ENCODE measurements around the gene PTPRN2.
"Not testable (repeated sequence)": the region's sequence is repeated elsewhere in the genome, so short reads cannot be mapped to it uniquely, and the experiment has no call there.

Gene PTPRN2

DNA sequence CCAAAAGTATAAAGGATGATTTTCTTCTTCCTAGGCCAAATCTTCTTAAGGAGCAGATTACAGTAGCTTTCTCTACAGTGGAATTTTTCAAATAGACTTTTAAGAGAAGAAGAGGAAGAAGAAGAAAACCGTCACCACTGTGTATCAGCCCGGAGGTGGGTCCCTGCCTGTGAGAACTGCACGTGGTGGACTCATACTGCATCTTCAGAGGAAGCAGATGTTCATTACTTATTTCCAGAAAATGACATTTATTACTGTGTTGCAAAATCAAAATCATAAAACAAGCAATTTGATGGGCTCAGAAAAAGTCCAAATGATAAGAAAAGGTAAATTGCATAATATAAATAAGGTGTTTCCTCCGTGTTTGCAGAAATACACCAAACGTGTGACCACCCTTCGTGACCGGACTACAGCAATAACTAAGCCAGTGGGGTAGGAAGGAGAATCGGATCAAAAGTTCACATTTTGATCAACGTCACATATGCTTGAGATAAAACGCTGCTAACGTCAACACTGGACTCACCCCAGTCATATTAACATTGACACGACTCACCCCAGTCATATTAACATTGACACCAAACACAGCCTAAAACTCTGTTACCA lies 179.2 kb downstream of the PTPRN2 start:
- no peak overlapping the region for H3K4me3 ChIP-seq (ENCODE audit: low read depth, low read length)
- TF ChIP-seq CTCF (IDR thresholded peaks at IDR 0.05; ENCODE audit: low read depth, low read length, missing control alignments) = no peak
- DNase-seq (ENCODE audit: low read depth) = no peak

DNA sequence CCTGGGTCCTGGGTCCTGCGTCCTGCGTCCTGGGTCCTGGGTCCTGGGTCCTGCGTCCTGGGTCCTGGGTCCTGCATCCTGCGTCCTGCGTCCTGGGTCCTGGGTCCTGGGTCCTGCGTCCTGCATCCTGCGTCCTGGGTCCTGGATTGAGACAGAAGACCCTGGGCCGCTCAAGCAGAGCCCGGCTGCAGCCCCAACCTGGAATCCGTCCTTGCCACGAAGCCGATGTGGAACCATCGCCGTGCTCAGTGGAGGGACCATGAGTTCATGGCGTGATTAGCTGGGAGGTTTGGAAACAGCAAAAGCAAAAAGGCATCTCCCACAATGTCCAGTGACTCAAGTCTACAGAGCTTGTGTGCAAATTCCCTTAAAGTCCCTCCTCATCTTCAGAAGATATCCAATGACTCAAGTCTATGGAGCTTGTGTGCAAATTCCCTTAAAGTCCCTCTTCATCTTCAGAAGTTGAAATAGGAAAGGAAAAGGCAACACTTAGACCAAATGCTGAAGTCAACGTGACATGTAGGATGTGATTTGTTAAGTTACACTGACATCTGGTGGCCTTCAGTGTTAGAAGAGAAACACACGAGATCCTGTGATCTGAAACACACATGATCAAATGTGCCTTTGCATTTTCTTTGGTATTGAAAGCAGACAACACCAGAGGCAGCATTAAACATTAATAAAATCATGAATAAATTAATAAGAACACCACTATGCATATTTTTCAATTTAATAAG lies 179.9 kb downstream of the PTPRN2 start:
- no peak overlapping the region for H3K4me3 ChIP-seq (ENCODE audit: low read depth, low read length)
- TF ChIP-seq CTCF (IDR thresholded peaks at IDR 0.05; ENCODE audit: low read depth, low read length, missing control alignments) = peak; percentile 16
- no peak for DNase-seq (ENCODE audit: low read depth)

DNA sequence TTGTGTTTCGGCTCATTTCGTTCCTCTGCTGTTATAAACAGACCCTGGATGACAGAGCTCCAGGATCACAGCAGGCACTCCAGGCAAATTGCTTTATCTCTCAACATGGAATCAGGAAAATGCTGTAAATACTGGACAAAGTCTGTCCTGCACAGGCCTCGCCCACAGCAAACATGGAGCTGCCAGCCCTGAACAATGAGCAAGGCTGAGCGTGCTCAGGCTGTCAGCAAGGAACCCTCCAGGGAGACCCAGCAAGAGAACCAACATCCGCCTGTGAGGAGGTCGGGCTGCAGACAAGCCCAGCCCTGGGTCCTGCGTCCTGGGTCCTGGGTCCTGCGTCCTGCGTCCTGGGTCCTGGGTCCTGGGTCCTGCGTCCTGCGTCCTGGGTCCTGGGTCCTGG lies 180.8 kb downstream of the PTPRN2 start:
- no peak for DNase-seq (ENCODE audit: low read depth)

DNA sequence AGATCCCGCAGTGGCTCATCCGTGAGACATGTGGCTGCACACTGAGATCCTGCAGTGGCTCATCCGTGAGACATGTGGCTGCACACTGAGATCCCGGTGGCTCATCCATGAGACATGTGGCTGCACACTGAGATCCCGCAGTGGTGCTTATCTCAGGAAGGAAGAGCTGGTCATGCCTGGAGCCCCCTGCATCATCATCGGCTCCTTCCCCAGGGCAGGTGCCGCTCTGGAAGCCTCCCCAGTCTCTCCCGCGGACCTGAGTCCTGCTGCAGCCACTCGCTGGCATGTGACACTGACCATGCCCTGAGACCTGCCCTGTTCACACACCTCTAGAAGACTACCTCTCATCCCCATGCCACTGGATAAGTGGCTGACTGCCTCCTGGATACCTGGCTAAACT lies 181.3 kb downstream of the PTPRN2 start:
- TF ChIP-seq CTCF (IDR thresholded peaks at IDR 0.05; ENCODE audit: low read depth, low read length, missing control alignments) = no peak
- no peak for DNase-seq (ENCODE audit: low read depth)
- no peak overlapping the region for H3K4me3 ChIP-seq (ENCODE audit: low read depth, low read length)

More for the DNA sequence above, 180.8 kb downstream of the PTPRN2 start:
- TF ChIP-seq CTCF (IDR thresholded peaks at IDR 0.05; ENCODE audit: low read depth, low read length, missing control alignments) = no peak
- H3K4me3 ChIP-seq (ENCODE audit: low read depth, low read length) = no peak overlapping the region

- DNase-seq (ENCODE audit: low read depth) = not testable (repeated sequence)
Observed at GRCh38 chr7:158405771-158406170, 181.9 kb downstream of the PTPRN2 start.

GRCh38 chr7:158405324-158405723 lies 182.3 kb downstream of the PTPRN2 start:
- H3K4me3 ChIP-seq (ENCODE audit: low read depth, low read length) = no peak overlapping the region
- DNase-seq (ENCODE audit: low read depth) = no peak
- no peak for TF ChIP-seq CTCF (IDR thresholded peaks at IDR 0.05; ENCODE audit: low read depth, low read length, missing control alignments)

More at GRCh38 chr7:158405771-158406170, 181.9 kb downstream of the PTPRN2 start:
- not testable (repeated sequence) for H3K4me3 ChIP-seq (ENCODE audit: low read depth, low read length)

- no peak for TF ChIP-seq CTCF (IDR thresholded peaks at IDR 0.05; ENCODE audit: low read depth, low read length, missing control alignments)
- no peak overlapping the region for H3K4me3 ChIP-seq (ENCODE audit: low read depth, low read length)
- no peak for DNase-seq (ENCODE audit: low read depth)
Observed at GRCh38 chr7:158404031-158404761, 183.4 kb downstream of the PTPRN2 start.
